ENCODE measurements around the gene ASXL1. TPM values are rescaled to one million over a fixed set of nuclear protein-coding genes. Genes with fewer than 3 reads are reported as not detected.

ASXL1 gene
- total RNA-seq, 3 donors from 2014 or later (not counting 1 experiment from before 2014, with no cell fraction given), result 106 to 125 (median 108) TPM

GRCh38 chr20:32329817-32330554 lies 28.1 kb upstream of the ASXL1 start:
- Histone ChIP-seq H3K4me3 (ENCODE audit: low read length) (no peak overlapping the region), H3K27ac (ENCODE audit: low read length) (no peak overlapping the region), H3K36me3 (ENCODE audit: control insufficient read depth, insufficient read depth, low read length) (peaks cover 43% of the 10 kb centered on the region), H3K4me1 (ENCODE audit: control insufficient read depth, insufficient read depth, low read length) (peaks cover 9% of the 10 kb centered on the region), H3K27me3 (ENCODE audit: control insufficient read depth, insufficient read depth, low read length) (no peaks in the 10 kb centered on the region), H3K9me3 (ENCODE audit: control insufficient read depth, insufficient read depth, low read length) (no peaks in the 10 kb centered on the region)
- Mint-ChIP-seq H3K9me3 (no peaks in the 10 kb centered on the region), H3K27ac (no peak overlapping the region), H3K36me3 (peaks cover 12% of the 10 kb centered on the region), H3K4me3 (no peak overlapping the region), H3K27me3 (ENCODE audit: low read depth in 2 of 2) (no peaks in the 10 kb centered on the region), H3K4me1 (peaks cover 0 to 6% of the 10 kb centered on the region in 2 donors)
- no peak for TF ChIP-seq CTCF (IDR thresholded peaks at IDR 0.05)
- intact Hi-C loops (cut with micrococcal nuclease), result no loop called here
- DNase-seq (no peak), ATAC-seq (no peak)
- WGBS (ENCODE audit: insufficient coverage), result 94% methylated on average over 6 of the region's 7 CpGs

GRCh38 chr20:32330555-32330897 lies 27.6 kb upstream of the ASXL1 start:
- TF ChIP-seq CTCF (IDR thresholded peaks at IDR 0.05), result no peak
- Histone ChIP-seq H3K27me3 (ENCODE audit: control insufficient read depth, insufficient read depth, low read length) (no peaks in the 10 kb centered on the region), H3K4me1 (ENCODE audit: control insufficient read depth, insufficient read depth, low read length) (peaks cover 9% of the 10 kb centered on the region), H3K27ac (ENCODE audit: low read length) (no peak overlapping the region), H3K9me3 (ENCODE audit: control insufficient read depth, insufficient read depth, low read length) (no peaks in the 10 kb centered on the region), H3K36me3 (ENCODE audit: control insufficient read depth, insufficient read depth, low read length) (peaks cover 43% of the 10 kb centered on the region), H3K4me3 (ENCODE audit: low read length) (no peak overlapping the region)
- ATAC-seq (no peak), DNase-seq (no peak)
- Mint-ChIP-seq H3K9me3 (no peaks in the 10 kb centered on the region), H3K36me3 (peaks cover 12% of the 10 kb centered on the region), H3K27me3 (ENCODE audit: low read depth in 2 of 2) (no peaks in the 10 kb centered on the region), H3K4me3 (no peak overlapping the region), H3K27ac (no peak overlapping the region), H3K4me1 (peaks cover 0 to 6% of the 10 kb centered on the region in 2 donors)
- WGBS (ENCODE audit: insufficient coverage), result 100% methylated on average over 1 of the region's 1 CpG
- intact Hi-C loops (cut with micrococcal nuclease), result no loop called here

- H3K36me3 ChIP-seq (ENCODE audit: control insufficient read depth, insufficient read depth, low read length), result peaks cover 29% of the 10 kb centered on the region
- intact Hi-C loops (cut with micrococcal nuclease), result no loop called here
- WGBS (ENCODE audit: insufficient coverage), result 86% methylated on average over 3 of the region's 3 CpGs
- no peak for DNase-seq
- no peaks in the 10 kb centered on the region for H3K9me3 Mint-ChIP-seq
- H3K4me3 ChIP-seq (ENCODE audit: low read length), result no peak overlapping the region
- peaks cover 12% of the 10 kb centered on the region for H3K36me3 Mint-ChIP-seq
- TF ChIP-seq CTCF (IDR thresholded peaks at IDR 0.05), result no peak
- no peaks in the 10 kb centered on the region for H3K27me3 Mint-ChIP-seq (ENCODE audit: low read depth in 2 of 2)
- H3K27ac ChIP-seq (ENCODE audit: low read length), result no peak overlapping the region
- no peak overlapping the region for H3K27ac Mint-ChIP-seq
- no peak for ATAC-seq
- no peaks in the 10 kb centered on the region for H3K9me3 ChIP-seq (ENCODE audit: control insufficient read depth, insufficient read depth, low read length)
- peaks cover 0 to 6% of the 10 kb centered on the region in 2 donors for H3K4me1 Mint-ChIP-seq
- H3K4me1 ChIP-seq (ENCODE audit: control insufficient read depth, insufficient read depth, low read length), result peaks cover 9% of the 10 kb centered on the region
- H3K27me3 ChIP-seq (ENCODE audit: control insufficient read depth, insufficient read depth, low read length), result no peaks in the 10 kb centered on the region
- no peak overlapping the region for H3K4me3 Mint-ChIP-seq
These were observed 25.5 kb upstream of the ASXL1 start for GRCh38 chr20:32332614-32333013.
